GM19035 (cell line): ENCODE data around the gene IL1RAPL1.

Experiments
- ATAC-seq: cut with Tn5 transposase; IDR thresholded peaks from one replicate; pipeline ENCODE4 v1.9.1; 2021; ENCODE audit not compliant: unreplicated experiment

The IL1RAPL1 gene

GRCh38 chrX:28586981-28587551 lies at the start of gene IL1RAPL1:
TSS of gene IL1RAPL1 (plus strand) at chrX:28587446.
- ATAC-seq, result no peak

- ATAC-seq, result no peak
These were observed 44.5 kb upstream of the IL1RAPL1 start for GRCh38 chrX:28542791-28543190.

GRCh38 chrX:28549838-28550237 lies 37.4 kb upstream of the IL1RAPL1 start:
- no peak for ATAC-seq

- ATAC-seq, result no peak
These were observed 36.8 kb upstream of the IL1RAPL1 start for GRCh38 chrX:28550331-28550872.

- ATAC-seq, result no peak
These were observed 34.9 kb upstream of the IL1RAPL1 start for GRCh38 chrX:28552322-28552721.

GRCh38 chrX:28552882-28553829 lies 34.1 kb upstream of the IL1RAPL1 start:
- no peak for ATAC-seq

- ATAC-seq, result no peak
These were observed 11.1 kb upstream of the IL1RAPL1 start for GRCh38 chrX:28576117-28576516.

GRCh38 chrX:28581522-28581921 lies 5.7 kb upstream of the IL1RAPL1 start:
- no peak for ATAC-seq

GRCh38 chrX:28582511-28582910 lies 4.7 kb upstream of the IL1RAPL1 start:
- ATAC-seq, result no peak

- ATAC-seq, result no peak
These were observed 3.2 kb upstream of the IL1RAPL1 start for GRCh38 chrX:28584025-28584424.

- ATAC-seq, result no peak
These were observed 1.5 kb upstream of the IL1RAPL1 start for GRCh38 chrX:28585767-28586166.

- no peak for ATAC-seq
These were observed 960 bp upstream of the IL1RAPL1 start for GRCh38 chrX:28586286-28586685.

- no peak for ATAC-seq
These were observed 1.8 kb downstream of the IL1RAPL1 start for GRCh38 chrX:28589046-28589445.

GRCh38 chrX:28590396-28590795 lies 3.1 kb downstream of the IL1RAPL1 start:
- no peak for ATAC-seq

GRCh38 chrX:28591542-28591941 lies 4.3 kb downstream of the IL1RAPL1 start:
- no peak for ATAC-seq

GRCh38 chrX:28595346-28595745 lies 8.1 kb downstream of the IL1RAPL1 start:
- no peak for ATAC-seq

- ATAC-seq, result no peak
These were observed 12.7 kb downstream of the IL1RAPL1 start for GRCh38 chrX:28599957-28600356.

- ATAC-seq, result no peak
These were observed 21.8 kb downstream of the IL1RAPL1 start for GRCh38 chrX:28609003-28609402.

GRCh38 chrX:28609917-28610613 lies 22.8 kb downstream of the IL1RAPL1 start:
- ATAC-seq, result no peak

GRCh38 chrX:28610746-28611145 lies 23.5 kb downstream of the IL1RAPL1 start:
- ATAC-seq, result no peak

GRCh38 chrX:28613558-28613957 lies 26.3 kb downstream of the IL1RAPL1 start:
- no peak for ATAC-seq
